GM12878 (cell line): ENCODE data around the gene GRIK4. TPM values are rescaled to one million over a fixed set of nuclear protein-coding genes. Genes with fewer than 3 reads are reported as not detected.

Source experiments
- ATAC-seq: fragments of 200-7000 bp; cut with Tn5 transposase; 3 replicates; pipeline ENCODE4 v1.9.1; 2020; ENCODE audit warnings: mild to moderate bottlenecking, moderate library complexity
- BruUV-seq: library from RNA; stranded (reverse); fragments of 400-500 nt; replicated peaks from 2 replicates; lab custom pipeline; 2021; lab: Mats Ljungman, UMichigan
- CTCF ChIA-PET: fragments of 300-600 bp; sonication (Branson Sonifier 250); formaldehyde crosslinking; extraction: SDS; loops from one replicate; lab custom pipeline; 2021; ENCODE audit warnings: inconsistent platforms; lab: Yijun Ruan, JAX
- POLR2A ChIA-PET: fragments of 350-600 bp; formaldehyde crosslinking; extraction: SDS; loops from one replicate; lab custom pipeline; 2021; ENCODE audit warnings: inconsistent platforms; lab: Charles Lee
- RAD21 ChIA-PET: fragments of 300-600 bp; sonication (Branson Sonifier 250); formaldehyde crosslinking; loops from one replicate; lab custom pipeline; 2023; ENCODE audit warnings: antibody characterized with exemption; ENCODE audit not compliant: unreplicated experiment; lab: Charles Lee
- SMC1A ChIA-PET: fragments of 300-600 bp; sonication (Branson Sonifier 250); formaldehyde crosslinking; loops from one replicate; lab custom pipeline; 2023; ENCODE audit not compliant: unreplicated experiment, uncharacterized antibody; lab: Charles Lee
- DNase-seq: peaks from one replicate; pipeline ENCODE4 v3.0.0-alpha.2; 2011; ENCODE audit warnings: low read depth, low spot score
- FAIRE-seq: peaks from 3 replicates; lab custom pipeline; 2011; peaks lifted over from hg19 to GRCh38; lab: Jason Lieb, UNC
- H2AFZ ChIP-seq: 2 replicates; pipeline ENCODE4 v1.6.0; 2011; ENCODE audit warnings: low read depth, low read length, control low read depth; ENCODE audit not compliant: control insufficient read depth
- H3K27ac ChIP-seq: 2 replicates; pipeline ENCODE4 v1.5.1; 2011; ENCODE audit warnings: control low read depth; ENCODE audit not compliant: control insufficient read depth, insufficient read depth
- H3K27me3 ChIP-seq, 2 experiments: replicated peaks in 1 of 2; 2 replicates each; pipeline versions ENCODE4 v1.6.0 to v1.6.1; 2011; ENCODE audit warnings: low read length in 1 of 2; ENCODE audit not compliant: control insufficient read depth in 2 of 2, insufficient read depth in 2 of 2
- H3K36me3 ChIP-seq, 2 experiments: 2 replicates each; pipeline ENCODE4 v1.5.1; 2011; ENCODE audit warnings: low read length in 1 of 2; ENCODE audit not compliant: control insufficient read depth in 2 of 2, insufficient read depth in 2 of 2
- H3K4me1 ChIP-seq: 2 replicates; pipeline ENCODE4 v1.6.1; 2011; ENCODE audit warnings: mild to moderate bottlenecking, low read length, moderate library complexity, mixed read lengths; ENCODE audit not compliant: control insufficient read depth, insufficient read depth
- H3K4me2 ChIP-seq: 2 replicates; pipeline ENCODE4 v1.6.0; 2011; ENCODE audit warnings: control low read depth; ENCODE audit not compliant: control insufficient read depth, insufficient read depth
- H3K4me3 ChIP-seq: fragments of 200-600 bp; sonication (generic); 2 replicates; pipeline ENCODE4 v1.5.1; 2016
- H3K79me2 ChIP-seq: 2 replicates; pipeline ENCODE4 v1.6.0; 2011; ENCODE audit warnings: low read length; ENCODE audit not compliant: control insufficient read depth, insufficient read depth
- H3K9ac ChIP-seq: 2 replicates; pipeline ENCODE4 v1.8.0; 2011; ENCODE audit warnings: low read length, control low read depth, mixed read lengths; ENCODE audit not compliant: control insufficient read depth, insufficient read depth
- H3K9me3 ChIP-seq: replicated peaks from 3 replicates; pipeline ENCODE4 v1.5.1; 2011; ENCODE audit warnings: mild to moderate bottlenecking, low read length; ENCODE audit not compliant: control insufficient read depth, insufficient read depth
- H4K20me1 ChIP-seq: 2 replicates; pipeline ENCODE4 v1.6.0; 2011; ENCODE audit not compliant: control insufficient read depth, insufficient read depth
- BCL11A ChIP-seq: IDR thresholded peaks from 2 replicates; pipeline ENCODE4 v1.6.1; 2011; ENCODE audit warnings: low read depth, low read length
- FOXK2 ChIP-seq: fragments of 450-650 bp; IDR thresholded peaks from 2 replicates; pipeline ENCODE4 v1.6.1; 2017; ENCODE audit warnings: mild to moderate bottlenecking, moderate library complexity
- MTA2 ChIP-seq: fragments of 450-650 bp; IDR thresholded peaks from 2 replicates; pipeline ENCODE4 v1.6.1; 2016; ENCODE audit warnings: low read depth, mild to moderate bottlenecking, moderate library complexity
- MYC ChIP-seq: IDR thresholded peaks from 2 replicates; pipeline ENCODE4 v1.6.1; 2011; ENCODE audit warnings: mild to moderate bottlenecking, low read length, moderate library complexity, inconsistent platforms; ENCODE audit not compliant: insufficient read depth, insufficient replicate concordance, insufficient read length, severe bottlenecking
- SPI1 ChIP-seq: IDR thresholded peaks from 2 replicates; pipeline ENCODE4 v1.6.1; 2011; ENCODE audit warnings: low read depth, mild to moderate bottlenecking, low read length, moderate library complexity, borderline replicate concordance; ENCODE audit not compliant: insufficient read depth
- SREBF1 ChIP-seq: IDR thresholded peaks from 2 replicates; pipeline ENCODE4 v1.6.1; 2012; ENCODE audit warnings: mild to moderate bottlenecking, low read length
- ZNF274 ChIP-seq: IDR thresholded peaks from one replicate; pipeline ENCODE4 v1.8.0; 2011; ENCODE audit not compliant: insufficient read length, insufficient read depth
- WGBS: methylation state at CpG from one replicate; pipeline ENCODE4 v1.1.6; 2016; ENCODE audit warnings: low lambda C conversion rate; ENCODE audit not compliant: insufficient replicate concordance, insufficient coverage; ENCODE audit errors: missing lambda C conversion rate; 5-methylcytosine and 5-hydroxymethylcytosine counted together
- in situ Hi-C: fragments of 300-500 bp; cut with MboI; formaldehyde crosslinking; loops from 9 replicates; pipeline ENCODE4 v1.14.3; 2018; ENCODE audit warnings: mixed read lengths
- intact Hi-C: fragments of 100-400 bp; cut with micrococcal nuclease; formaldehyde crosslinking; loops from one replicate; pipeline ENCODE4 v1.14.2; 2022; ENCODE audit not compliant: unreplicated experiment
- polyA plus RNA-seq, 11 experiments: library from polyadenylated mRNA; depleted of rRNA in 4 of 11; unstranded in 6 of 11; stranded (reverse) in 5 of 11; fragments of >200 nt; fragmentation: Nextera tagmentation in 4 of 11; fragmentation: Illumina TruSeq in 1 of 11; extraction: Ambion mirVana in 4 of 11; extraction: Trizol in 1 of 11; gene quantifications; 1 replicate in 1 of 11; 2 replicates in 10 of 11; pipeline versions ENCODE4 v1.2.1 to v1.2.3, GENCODE V29; 2011 to 2016; ENCODE audit warnings: inconsistent platforms in 2 of 11, missing spikeins in 2 of 11, low read depth in 1 of 11
- total RNA-seq, 4 experiments: library from RNA; depleted of rRNA in 3 of 4; stranded (reverse); fragments of >200 nt in 3 of 4; fragmentation: Illumina TruSeq in 1 of 4; extraction: Trizol in 1 of 4; gene quantifications; 2 replicates each; pipeline versions ENCODE4 v1.2.1 to v1.2.3, GENCODE V29; 2013 to 2021
- TF ChIP-seq, protein P1 (sequence below): IDR thresholded peaks from 2 replicates; pipeline ENCODE4 v1.6.1; 2012; ENCODE audit warnings: mild to moderate bottlenecking, low read depth, low read length
- TF ChIP-seq, protein P2 (sequence below): IDR thresholded peaks from 2 replicates; pipeline ENCODE4 v1.6.1; 2011; ENCODE audit warnings: borderline replicate concordance, low read depth, mild to moderate bottlenecking, moderate library complexity, low read length; ENCODE audit not compliant: insufficient read depth, poor library complexity, severe bottlenecking
- TF ChIP-seq, protein P3 (sequence below): IDR thresholded peaks from 2 replicates; pipeline ENCODE4 v1.6.1; 2012; ENCODE audit warnings: improper control_type of control experiment, low read depth, low read length; ENCODE audit not compliant: insufficient replicate concordance
- TF ChIP-seq, protein P4 (sequence below): fragments of 450-650 bp; IDR thresholded peaks from 2 replicates; pipeline ENCODE4 v1.6.1; 2014; ENCODE audit warnings: mild to moderate bottlenecking

GRIK4 gene
- total and polyA plus RNA-seq, 10 of the 15 experiments (the other 5 are each of a cell fraction or from before 2014, with no cell fraction given), result 0.33 to 3.6 (median 0.72) TPM

DNA sequence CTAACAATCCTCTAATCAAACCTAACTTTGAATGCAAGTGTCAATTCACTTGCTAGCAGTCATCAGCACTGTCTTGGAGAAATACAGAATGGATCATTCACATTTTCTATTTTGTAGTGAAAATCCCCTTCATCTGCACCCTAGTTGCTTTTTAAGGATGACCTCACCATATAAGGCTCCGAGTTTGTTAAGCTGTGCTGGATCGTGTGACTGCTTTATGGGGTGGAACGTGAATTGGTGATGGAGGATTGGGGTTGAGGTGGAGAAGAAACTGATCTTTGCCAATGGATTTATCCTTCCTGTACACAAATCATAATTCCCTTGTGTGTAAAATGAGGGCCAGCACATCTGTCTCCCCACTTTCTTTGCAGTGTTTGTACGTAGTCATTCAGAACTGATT lies 426.7 kb downstream of the GRIK4 start:
- no peak for FAIRE-seq

More for the DNA sequence above, 426.7 kb downstream of the GRIK4 start:
- POLR2A ChIA-PET, result no interaction called here
- H3K9ac ChIP-seq, result no peak overlapping the region
- H4K20me1 ChIP-seq, result no peaks in the 10 kb centered on the region
- RAD21 ChIA-PET, result no interaction called here
- no peak for ATAC-seq
- no peak overlapping the region for H3K4me3 ChIP-seq
- CTCF ChIA-PET, result no interaction called here
- in situ Hi-C loops (no loop called here), intact Hi-C loops (no loop called here)
- no peaks in the 10 kb centered on the region for H3K36me3 ChIP-seq
- peaks cover 0 to 6% of the 10 kb centered on the region in 2 experiments; a peak in 2 of 4 replicates for H3K27me3 ChIP-seq
- no peak overlapping the region for H2AFZ ChIP-seq
- 32% methylated on average over 4 of the region's 4 CpGs for WGBS
- no peak overlapping the region for H3K4me2 ChIP-seq
- BruUV-seq, result no TSS peak
- TF ChIP-seq ZNF274 (no peak), SPI1 (no peak), MYC (no peak), FOXK2 (no peak), MTA2 (no peak), BCL11A (no peak), SREBF1 (no peak)
- TF ChIP-seq, protein P1, sequence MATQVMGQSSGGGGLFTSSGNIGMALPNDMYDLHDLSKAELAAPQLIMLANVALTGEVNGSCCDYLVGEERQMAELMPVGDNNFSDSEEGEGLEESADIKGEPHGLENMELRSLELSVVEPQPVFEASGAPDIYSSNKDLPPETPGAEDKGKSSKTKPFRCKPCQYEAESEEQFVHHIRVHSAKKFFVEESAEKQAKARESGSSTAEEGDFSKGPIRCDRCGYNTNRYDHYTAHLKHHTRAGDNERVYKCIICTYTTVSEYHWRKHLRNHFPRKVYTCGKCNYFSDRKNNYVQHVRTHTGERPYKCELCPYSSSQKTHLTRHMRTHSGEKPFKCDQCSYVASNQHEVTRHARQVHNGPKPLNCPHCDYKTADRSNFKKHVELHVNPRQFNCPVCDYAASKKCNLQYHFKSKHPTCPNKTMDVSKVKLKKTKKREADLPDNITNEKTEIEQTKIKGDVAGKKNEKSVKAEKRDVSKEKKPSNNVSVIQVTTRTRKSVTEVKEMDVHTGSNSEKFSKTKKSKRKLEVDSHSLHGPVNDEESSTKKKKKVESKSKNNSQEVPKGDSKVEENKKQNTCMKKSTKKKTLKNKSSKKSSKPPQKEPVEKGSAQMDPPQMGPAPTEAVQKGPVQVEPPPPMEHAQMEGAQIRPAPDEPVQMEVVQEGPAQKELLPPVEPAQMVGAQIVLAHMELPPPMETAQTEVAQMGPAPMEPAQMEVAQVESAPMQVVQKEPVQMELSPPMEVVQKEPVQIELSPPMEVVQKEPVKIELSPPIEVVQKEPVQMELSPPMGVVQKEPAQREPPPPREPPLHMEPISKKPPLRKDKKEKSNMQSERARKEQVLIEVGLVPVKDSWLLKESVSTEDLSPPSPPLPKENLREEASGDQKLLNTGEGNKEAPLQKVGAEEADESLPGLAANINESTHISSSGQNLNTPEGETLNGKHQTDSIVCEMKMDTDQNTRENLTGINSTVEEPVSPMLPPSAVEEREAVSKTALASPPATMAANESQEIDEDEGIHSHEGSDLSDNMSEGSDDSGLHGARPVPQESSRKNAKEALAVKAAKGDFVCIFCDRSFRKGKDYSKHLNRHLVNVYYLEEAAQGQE, result no peak
- TF ChIP-seq, protein P2, sequence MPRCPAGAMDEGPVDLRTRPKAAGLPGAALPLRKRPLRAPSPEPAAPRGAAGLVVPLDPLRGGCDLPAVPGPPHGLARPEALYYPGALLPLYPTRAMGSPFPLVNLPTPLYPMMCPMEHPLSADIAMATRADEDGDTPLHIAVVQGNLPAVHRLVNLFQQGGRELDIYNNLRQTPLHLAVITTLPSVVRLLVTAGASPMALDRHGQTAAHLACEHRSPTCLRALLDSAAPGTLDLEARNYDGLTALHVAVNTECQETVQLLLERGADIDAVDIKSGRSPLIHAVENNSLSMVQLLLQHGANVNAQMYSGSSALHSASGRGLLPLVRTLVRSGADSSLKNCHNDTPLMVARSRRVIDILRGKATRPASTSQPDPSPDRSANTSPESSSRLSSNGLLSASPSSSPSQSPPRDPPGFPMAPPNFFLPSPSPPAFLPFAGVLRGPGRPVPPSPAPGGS, result no peak
- TF ChIP-seq, protein P3, sequence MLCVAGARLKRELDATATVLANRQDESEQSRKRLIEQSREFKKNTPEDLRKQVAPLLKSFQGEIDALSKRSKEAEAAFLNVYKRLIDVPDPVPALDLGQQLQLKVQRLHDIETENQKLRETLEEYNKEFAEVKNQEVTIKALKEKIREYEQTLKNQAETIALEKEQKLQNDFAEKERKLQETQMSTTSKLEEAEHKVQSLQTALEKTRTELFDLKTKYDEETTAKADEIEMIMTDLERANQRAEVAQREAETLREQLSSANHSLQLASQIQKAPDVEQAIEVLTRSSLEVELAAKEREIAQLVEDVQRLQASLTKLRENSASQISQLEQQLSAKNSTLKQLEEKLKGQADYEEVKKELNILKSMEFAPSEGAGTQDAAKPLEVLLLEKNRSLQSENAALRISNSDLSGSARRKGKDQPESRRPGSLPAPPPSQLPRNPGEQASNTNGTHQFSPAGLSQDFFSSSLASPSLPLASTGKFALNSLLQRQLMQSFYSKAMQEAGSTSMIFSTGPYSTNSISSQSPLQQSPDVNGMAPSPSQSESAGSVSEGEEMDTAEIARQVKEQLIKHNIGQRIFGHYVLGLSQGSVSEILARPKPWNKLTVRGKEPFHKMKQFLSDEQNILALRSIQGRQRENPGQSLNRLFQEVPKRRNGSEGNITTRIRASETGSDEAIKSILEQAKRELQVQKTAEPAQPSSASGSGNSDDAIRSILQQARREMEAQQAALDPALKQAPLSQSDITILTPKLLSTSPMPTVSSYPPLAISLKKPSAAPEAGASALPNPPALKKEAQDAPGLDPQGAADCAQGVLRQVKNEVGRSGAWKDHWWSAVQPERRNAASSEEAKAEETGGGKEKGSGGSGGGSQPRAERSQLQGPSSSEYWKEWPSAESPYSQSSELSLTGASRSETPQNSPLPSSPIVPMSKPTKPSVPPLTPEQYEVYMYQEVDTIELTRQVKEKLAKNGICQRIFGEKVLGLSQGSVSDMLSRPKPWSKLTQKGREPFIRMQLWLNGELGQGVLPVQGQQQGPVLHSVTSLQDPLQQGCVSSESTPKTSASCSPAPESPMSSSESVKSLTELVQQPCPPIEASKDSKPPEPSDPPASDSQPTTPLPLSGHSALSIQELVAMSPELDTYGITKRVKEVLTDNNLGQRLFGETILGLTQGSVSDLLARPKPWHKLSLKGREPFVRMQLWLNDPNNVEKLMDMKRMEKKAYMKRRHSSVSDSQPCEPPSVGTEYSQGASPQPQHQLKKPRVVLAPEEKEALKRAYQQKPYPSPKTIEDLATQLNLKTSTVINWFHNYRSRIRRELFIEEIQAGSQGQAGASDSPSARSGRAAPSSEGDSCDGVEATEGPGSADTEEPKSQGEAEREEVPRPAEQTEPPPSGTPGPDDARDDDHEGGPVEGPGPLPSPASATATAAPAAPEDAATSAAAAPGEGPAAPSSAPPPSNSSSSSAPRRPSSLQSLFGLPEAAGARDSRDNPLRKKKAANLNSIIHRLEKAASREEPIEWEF, result no peak
- TF ChIP-seq, protein P4, sequence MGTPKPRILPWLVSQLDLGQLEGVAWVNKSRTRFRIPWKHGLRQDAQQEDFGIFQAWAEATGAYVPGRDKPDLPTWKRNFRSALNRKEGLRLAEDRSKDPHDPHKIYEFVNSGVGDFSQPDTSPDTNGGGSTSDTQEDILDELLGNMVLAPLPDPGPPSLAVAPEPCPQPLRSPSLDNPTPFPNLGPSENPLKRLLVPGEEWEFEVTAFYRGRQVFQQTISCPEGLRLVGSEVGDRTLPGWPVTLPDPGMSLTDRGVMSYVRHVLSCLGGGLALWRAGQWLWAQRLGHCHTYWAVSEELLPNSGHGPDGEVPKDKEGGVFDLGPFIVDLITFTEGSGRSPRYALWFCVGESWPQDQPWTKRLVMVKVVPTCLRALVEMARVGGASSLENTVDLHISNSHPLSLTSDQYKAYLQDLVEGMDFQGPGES, result no peak
- no peak for DNase-seq
- H3K9me3 ChIP-seq, result no peaks in the 10 kb centered on the region
- no peaks in the 10 kb centered on the region for H3K79me2 ChIP-seq
- SMC1A ChIA-PET, result no interaction called here
- no peaks in the 10 kb centered on the region for H3K4me1 ChIP-seq
- no peak overlapping the region for H3K27ac ChIP-seq
